ENCODE results near the gene GATC. TPM values are rescaled to one million over a fixed set of nuclear protein-coding genes. Genes with fewer than 3 reads are reported as not detected.

The GATC gene
- total and polyA plus RNA-seq, 2 donors (not counting 1 experiment from before 2014, with no cell fraction given) = 15.0 to 26.0 TPM

DNA sequence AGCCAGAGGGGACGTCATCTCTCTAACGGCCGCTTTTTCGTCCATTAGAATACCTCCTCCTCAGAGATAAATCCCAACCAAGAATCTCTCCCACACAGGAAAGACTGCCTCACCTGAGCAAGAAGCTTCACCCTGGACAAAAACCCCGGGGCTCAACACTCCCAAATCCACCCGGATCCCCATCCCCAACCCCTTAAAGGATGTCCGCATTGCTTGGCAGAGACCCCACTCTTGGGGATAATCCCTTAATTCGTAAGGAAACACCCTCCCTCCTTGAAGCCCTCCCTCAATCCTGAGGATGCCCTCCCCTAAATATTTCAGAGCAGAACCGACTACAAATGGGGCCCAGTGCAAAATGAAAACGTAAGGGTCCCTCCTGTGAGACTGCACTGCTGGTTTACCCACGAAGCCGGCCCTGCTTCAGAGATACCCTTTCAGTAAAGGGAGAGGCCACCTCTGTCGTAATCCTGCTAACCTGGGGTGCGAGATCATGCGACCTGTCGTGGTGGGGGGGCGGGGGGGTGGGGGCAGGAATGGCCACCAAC is 49.0 kb downstream of the GATC start:
- H3K27ac Mint-ChIP-seq = peak overlapping the region; percentile 93
- ATAC-seq (ENCODE audit: low read depth) = no peak
- DNase-seq = no peak
- peak overlapping the region; percentile 82 for H3K9ac ChIP-seq (ENCODE audit: low read length)
- no peaks in the 10 kb centered on the region for H3K27me3 Mint-ChIP-seq
- H3K4me1 Mint-ChIP-seq = peaks cover 28% of the 10 kb centered on the region
- peak overlapping the region; percentile 98 for H3K4me3 Mint-ChIP-seq
- ChIA-PET CTCF (interaction anchor here (0.5 to 2.1 kb wide), 10 partner anchors 25 to 1040 kb away, joined by 3 to 10 read pairs (median 4); partner anchors contain the start of genes COQ5 and RNU4-1), POLR2A (interaction anchor here (0.6 to 2.0 kb wide), 3 partner anchors 14 to 43 kb away, joined by 3 to 26 read pairs (median 3); partner anchors contain the start of gene SRSF9)
- H3K27me3 ChIP-seq (replicated peaks in 1 of 4; ENCODE audit: control extremely low read depth in 1 of 4, control insufficient read depth in 3 of 4, insufficient read depth in 4 of 4, low read length in 3 of 4) = no peaks in the 10 kb centered on the region
- H3K9me3 Mint-ChIP-seq (ENCODE audit: insufficient read depth) = no peaks in the 10 kb centered on the region
- H3K4me1 ChIP-seq (ENCODE audit: control insufficient read depth in 2 of 2, insufficient read depth in 2 of 2, low read length in 2 of 2) = peaks cover 17% of the 10 kb centered on the region in 2 donors
- H3K27ac ChIP-seq (ENCODE audit: low read length in 2 of 2) = peak overlapping the region; percentile 30 to 78
- peak overlapping the region in 4 of 5 experiments; percentile 73 to 90 (median 85) for H3K4me3 ChIP-seq (ENCODE audit: control extremely low read depth in 1 of 5, extremely low read depth in 1 of 5, insufficient read depth in 1 of 5, low read depth in 2 of 5, low read length in 4 of 5)
- H3K9me3 ChIP-seq (ENCODE audit: control extremely low read depth in 1 of 3, control insufficient read depth in 2 of 3, insufficient read depth in 1 of 3, low read length in 2 of 3) = no peaks in the 10 kb centered on the region
- WGBS (ENCODE audit: insufficient coverage) = 50% methylated on average over 12 of the region's 17 CpGs
- H4K20me1 ChIP-seq (ENCODE audit: control insufficient read depth, insufficient read depth, low read length, poor library complexity, severe bottlenecking) = peaks cover 20% of the 10 kb centered on the region
- peaks cover 24% of the 10 kb centered on the region for H3K79me2 ChIP-seq (ENCODE audit: control insufficient read depth, insufficient read depth, low read length)
- H3K36me3 ChIP-seq (replicated peaks in 1 of 2; ENCODE audit: control extremely low read depth in 1 of 2, control insufficient read depth in 1 of 2, extremely low read depth in 1 of 2, insufficient read depth in 2 of 2, low read length in 1 of 2) = peaks cover 0 to 5% of the 10 kb centered on the region in 2 experiments
- H3K4me2 ChIP-seq (replicated peaks; ENCODE audit: low read depth, low read length, poor library complexity, severe bottlenecking) = peak overlapping the region; percentile 87
- no peak for TF ChIP-seq EZH2 (IDR thresholded peaks at IDR 0.05; ENCODE audit: borderline replicate concordance, insufficient read depth, low read depth, low read length, poor library complexity, severe bottlenecking)
- TF ChIP-seq, protein P1, sequence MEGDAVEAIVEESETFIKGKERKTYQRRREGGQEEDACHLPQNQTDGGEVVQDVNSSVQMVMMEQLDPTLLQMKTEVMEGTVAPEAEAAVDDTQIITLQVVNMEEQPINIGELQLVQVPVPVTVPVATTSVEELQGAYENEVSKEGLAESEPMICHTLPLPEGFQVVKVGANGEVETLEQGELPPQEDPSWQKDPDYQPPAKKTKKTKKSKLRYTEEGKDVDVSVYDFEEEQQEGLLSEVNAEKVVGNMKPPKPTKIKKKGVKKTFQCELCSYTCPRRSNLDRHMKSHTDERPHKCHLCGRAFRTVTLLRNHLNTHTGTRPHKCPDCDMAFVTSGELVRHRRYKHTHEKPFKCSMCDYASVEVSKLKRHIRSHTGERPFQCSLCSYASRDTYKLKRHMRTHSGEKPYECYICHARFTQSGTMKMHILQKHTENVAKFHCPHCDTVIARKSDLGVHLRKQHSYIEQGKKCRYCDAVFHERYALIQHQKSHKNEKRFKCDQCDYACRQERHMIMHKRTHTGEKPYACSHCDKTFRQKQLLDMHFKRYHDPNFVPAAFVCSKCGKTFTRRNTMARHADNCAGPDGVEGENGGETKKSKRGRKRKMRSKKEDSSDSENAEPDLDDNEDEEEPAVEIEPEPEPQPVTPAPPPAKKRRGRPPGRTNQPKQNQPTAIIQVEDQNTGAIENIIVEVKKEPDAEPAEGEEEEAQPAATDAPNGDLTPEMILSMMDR (IDR thresholded peaks at IDR 0.05) = no peak
- peak overlapping the region; percentile 83 for H2AFZ ChIP-seq (ENCODE audit: insufficient read depth, low read depth, low read length, poor library complexity, severe bottlenecking)
- intact Hi-C loops (cut with micrococcal nuclease) = loop anchor here (1.0 to 5.0 kb wide), 2 partner anchors 34 to 87 kb away; partner anchors contain the start of genes COQ5 and POP5
